DOHH2 (cell line): ENCODE measurements around the gene OLR1.

Experiments
- H3F3A ChIP-seq: fragments of 200-600 bp; sonication (generic), shearing (Covaris generic); 2 replicates; pipeline ENCODE4 v1.6.0; 2016; ENCODE audit warnings: antibody characterized with exemption, mild to moderate bottlenecking; ENCODE audit not compliant: control insufficient read depth, insufficient read depth
- H3K27ac ChIP-seq: fragments of 200-600 bp; sonication (generic); 2 replicates; pipeline ENCODE4 v1.5.1; 2014; ENCODE audit warnings: low read depth, mild to moderate bottlenecking, low read length, moderate library complexity
- H3K27me3 ChIP-seq: fragments of 200-600 bp; sonication (generic); 2 replicates; pipeline ENCODE4 v1.6.1; 2014; ENCODE audit warnings: mild to moderate bottlenecking, low read length, mixed read lengths; ENCODE audit not compliant: control insufficient read depth
- H3K36me3 ChIP-seq: fragments of 200-600 bp; sonication (generic); 2 replicates; pipeline ENCODE4 v1.6.1; 2014; ENCODE audit warnings: mild to moderate bottlenecking, low read length, moderate library complexity, mixed read lengths; ENCODE audit not compliant: control insufficient read depth
- H3K4me1 ChIP-seq: fragments of 200-600 bp; sonication (generic); 2 replicates; pipeline ENCODE4 v1.6.1; 2014; ENCODE audit warnings: mild to moderate bottlenecking, low read length, mixed read lengths; ENCODE audit not compliant: control insufficient read depth
- H3K4me2 ChIP-seq: fragments of 200-600 bp; sonication (generic); 2 replicates; pipeline ENCODE4 v1.6.0; 2014; ENCODE audit warnings: mild to moderate bottlenecking, low read length, moderate library complexity
- H3K4me3 ChIP-seq: fragments of 200-600 bp; sonication (generic); 2 replicates; pipeline ENCODE4 v1.5.1; 2014; ENCODE audit warnings: mild to moderate bottlenecking, low read length, mixed read lengths
- H3K79me2 ChIP-seq: fragments of 200-600 bp; sonication (generic); 2 replicates; pipeline ENCODE4 v1.6.1; 2014; ENCODE audit warnings: mild to moderate bottlenecking, low read length, mixed read lengths; ENCODE audit not compliant: control insufficient read depth
- H3K9me2 ChIP-seq: fragments of 200-600 bp; sonication (generic); replicated peaks from 2 replicates; pipeline ENCODE4 v1.6.1; 2014; ENCODE audit warnings: mild to moderate bottlenecking, low read length, mixed read lengths; ENCODE audit not compliant: control insufficient read depth
- H3K9me3 ChIP-seq: fragments of 200-600 bp; sonication (generic); 2 replicates; pipeline ENCODE4 v1.6.1; 2014; ENCODE audit warnings: antibody characterized with exemption, low read length, mixed read lengths; ENCODE audit not compliant: control insufficient read depth, insufficient read depth
- H4K20me1 ChIP-seq: fragments of 200-600 bp; sonication (generic); 2 replicates; pipeline ENCODE4 v1.6.0; 2014; ENCODE audit warnings: low read depth, mild to moderate bottlenecking, antibody characterized with exemption, low read length, moderate library complexity; ENCODE audit not compliant: control insufficient read depth, insufficient read depth
- CTCF ChIP-seq: fragments of 200-600 bp; sonication (generic); IDR thresholded peaks from one replicate; pipeline ENCODE4 v1.5.1; 2014; ENCODE audit warnings: antibody characterized with exemption, mild to moderate bottlenecking, low read depth, low read length; ENCODE audit not compliant: poor library complexity, severe bottlenecking
- EZH2phosphoT487 ChIP-seq: fragments of 200-600 bp; sonication (generic); IDR thresholded peaks from 2 replicates; pipeline ENCODE4 v1.6.1; 2017; ENCODE audit warnings: borderline replicate concordance, mild to moderate bottlenecking, antibody characterized with exemption, low read length, moderate library complexity, mixed read lengths

The OLR1 gene

GRCh38 chr12:10155966-10156365, 16.0 kb downstream of the OLR1 start:
- Histone ChIP-seq H3K9me2 (no peaks in the 10 kb centered on the region), H4K20me1 (no peaks in the 10 kb centered on the region), H3K9me3 (no peaks in the 10 kb centered on the region), H3K4me3 (no peak overlapping the region), H3K4me1 (peaks cover 39% of the 10 kb centered on the region), H3K27me3 (peaks cover 3% of the 10 kb centered on the region), H3K36me3 (no peaks in the 10 kb centered on the region), H3K27ac (no peak overlapping the region), H3F3A (peaks cover 8% of the 10 kb centered on the region; the same call in 1 of the 2 replicates), H3K4me2 (no peak overlapping the region), H3K79me2 (no peaks in the 10 kb centered on the region)
- TF ChIP-seq CTCF = no peak
- no peak for TF ChIP-seq EZH2phosphoT487

GRCh38 chr12:10154145-10154496, 17.8 kb downstream of the OLR1 start:
- Histone ChIP-seq H4K20me1 (no peaks in the 10 kb centered on the region), H3K79me2 (no peaks in the 10 kb centered on the region), H3K9me2 (no peaks in the 10 kb centered on the region), H3K4me1 (peaks cover 20% of the 10 kb centered on the region), H3K4me2 (no peak overlapping the region), H3K36me3 (no peaks in the 10 kb centered on the region), H3K4me3 (no peak overlapping the region), H3F3A (peaks cover 8% of the 10 kb centered on the region; the same call in 1 of the 2 replicates), H3K27me3 (peaks cover 3% of the 10 kb centered on the region), H3K9me3 (no peaks in the 10 kb centered on the region), H3K27ac (no peak overlapping the region)
- TF ChIP-seq EZH2phosphoT487 (no peak), CTCF (no peak)

DNA sequence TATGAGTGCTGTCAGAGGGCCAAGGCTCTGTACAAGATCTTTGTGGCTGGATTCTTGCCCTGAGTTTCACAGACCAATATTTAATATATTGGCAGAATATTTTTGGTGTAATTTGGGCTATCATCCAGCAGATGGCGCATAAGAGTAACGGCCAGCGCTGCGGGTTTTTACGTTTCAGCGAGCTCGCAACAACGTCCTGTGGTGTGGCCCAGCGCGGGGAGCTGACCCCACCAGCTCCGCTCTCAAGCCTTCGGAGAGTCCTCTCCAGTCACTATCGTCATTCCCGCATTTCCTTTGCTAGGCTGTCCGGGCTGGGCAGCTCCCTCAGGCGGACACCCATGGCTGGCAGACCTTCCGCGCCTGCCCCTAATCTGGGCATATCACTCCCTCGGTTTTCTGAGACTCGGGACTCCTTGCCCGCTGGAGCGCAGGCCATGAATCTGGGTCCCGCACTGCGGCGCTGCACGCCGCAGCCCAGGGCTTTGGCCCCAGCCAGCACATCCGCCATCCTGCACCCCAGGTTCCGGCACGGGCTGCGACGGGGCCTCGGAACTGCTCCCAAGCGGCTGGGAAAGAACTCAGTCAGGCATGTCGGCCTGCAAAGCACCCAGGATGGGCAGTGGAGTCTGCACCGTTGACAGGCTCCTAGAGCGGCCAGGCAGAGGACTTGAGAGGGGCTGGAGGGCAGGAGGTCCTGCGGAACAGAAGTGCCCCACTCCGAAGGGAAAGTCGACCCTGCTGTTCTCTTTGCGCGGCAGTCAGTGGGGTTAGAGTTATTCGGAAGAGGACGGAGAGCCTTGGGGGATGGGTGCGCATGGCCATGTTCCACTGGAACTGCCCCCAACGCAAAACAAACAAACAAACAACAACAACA, 18.4 kb downstream of the OLR1 start:
- H3K9me2 ChIP-seq = no peaks in the 10 kb centered on the region
- H3K4me2 ChIP-seq = peak overlapping the region; percentile 53
- TF ChIP-seq CTCF (peak; percentile 78), EZH2phosphoT487 (no peak)
- peaks cover 3% of the 10 kb centered on the region; the same call in 1 of the 2 replicates for H3F3A ChIP-seq
- H3K36me3 ChIP-seq = no peaks in the 10 kb centered on the region
- H3K79me2 ChIP-seq = no peaks in the 10 kb centered on the region
- H3K27me3 ChIP-seq = peaks cover 3% of the 10 kb centered on the region
- peaks cover 17% of the 10 kb centered on the region for H3K4me1 ChIP-seq
- no peaks in the 10 kb centered on the region for H3K9me3 ChIP-seq
- H4K20me1 ChIP-seq = no peaks in the 10 kb centered on the region
- no peak overlapping the region for H3K27ac ChIP-seq
- peak overlapping the region; percentile 33; the same call in 1 of the 2 replicates for H3K4me3 ChIP-seq
